Hematopoietic multipotent progenitor cell treated with erythropoietin and hydrocortisone succinate and interleukin-3 and kit ligand, for 6 days (in vitro differentiated cells): ENCODE measurements around the gene ADGRB2.

Experiments
- DNase-seq: peaks from one replicate; pipeline ENCODE4 v3.0.0-alpha.2; 2015

The ADGRB2 gene

DNA sequence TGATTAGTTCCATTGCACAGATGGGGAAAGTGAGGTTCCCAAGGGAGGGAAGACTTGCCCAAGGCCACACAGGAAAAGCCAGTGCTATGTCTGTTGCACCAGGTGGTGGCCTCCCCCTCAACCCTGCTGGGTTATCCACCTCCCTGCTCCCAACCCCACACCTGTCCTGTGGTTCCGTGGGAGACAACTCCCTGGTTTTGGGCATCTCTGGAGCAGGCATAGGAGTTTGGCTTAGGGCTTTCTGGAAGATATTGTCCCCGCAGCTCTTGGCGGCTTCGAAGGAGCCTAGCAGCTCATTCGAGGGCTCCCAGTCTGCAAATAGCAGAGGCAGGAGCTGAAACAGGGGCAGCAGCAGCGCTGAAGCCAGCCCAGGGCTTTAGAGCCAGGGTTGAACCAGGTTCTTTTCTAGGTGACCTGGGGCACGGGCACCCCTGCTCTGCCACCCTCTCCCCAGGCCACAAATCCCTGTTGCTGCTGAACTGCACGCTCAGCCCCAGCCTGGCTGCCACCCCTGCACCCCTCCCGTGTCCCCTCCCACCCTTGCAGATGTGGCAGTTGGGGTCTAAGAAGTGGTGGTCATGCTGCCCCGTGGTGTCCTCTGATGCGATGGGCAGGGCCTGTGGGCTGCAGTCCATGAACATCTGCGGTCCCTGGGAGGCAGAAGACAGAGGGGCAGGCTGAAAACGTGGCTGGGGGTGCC is 29.6 kb upstream of the ADGRB2 start:
- DNase-seq, result no peak

DNA sequence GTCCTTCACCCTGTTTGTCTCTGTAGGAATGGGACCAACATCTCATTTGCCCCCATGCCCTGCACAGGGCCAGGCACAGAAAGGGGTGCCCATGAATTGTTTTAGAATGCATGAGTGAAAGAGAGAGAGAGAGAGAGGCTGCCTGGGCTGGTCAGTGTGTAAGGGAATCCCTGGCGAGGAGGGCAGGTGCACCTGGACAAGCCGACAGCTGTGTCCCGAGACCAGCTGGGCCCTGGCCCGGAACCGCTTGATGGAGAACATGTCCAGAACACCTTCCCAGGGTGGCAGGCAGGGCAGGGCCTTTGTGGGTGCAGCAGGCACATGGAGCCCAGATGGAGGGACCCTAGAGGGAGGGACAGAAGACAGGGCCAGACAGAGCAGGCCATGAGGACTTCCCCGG is 28.9 kb upstream of the ADGRB2 start:
- DNase-seq, result no peak

DNA sequence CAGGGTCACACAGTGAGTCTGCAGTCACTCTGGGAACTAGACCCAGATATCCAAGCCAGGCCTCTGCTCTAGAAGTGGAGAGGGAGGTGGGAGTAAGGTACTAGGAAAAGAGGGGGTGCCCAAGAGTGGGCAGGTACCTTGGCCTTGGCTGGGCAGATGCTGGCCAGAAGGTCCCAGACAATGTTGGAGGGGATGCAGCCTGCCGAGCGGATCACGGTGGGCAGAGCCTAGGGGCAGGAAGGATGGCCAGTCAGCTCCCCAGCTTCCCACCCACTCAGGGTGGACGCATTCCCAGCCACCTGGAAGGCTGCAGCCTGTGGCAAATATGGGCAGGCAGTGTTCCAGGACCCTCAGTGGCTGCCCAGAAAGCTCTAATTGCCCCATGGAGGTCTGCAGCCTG is 28.4 kb upstream of the ADGRB2 start:
- DNase-seq, result no peak

DNA sequence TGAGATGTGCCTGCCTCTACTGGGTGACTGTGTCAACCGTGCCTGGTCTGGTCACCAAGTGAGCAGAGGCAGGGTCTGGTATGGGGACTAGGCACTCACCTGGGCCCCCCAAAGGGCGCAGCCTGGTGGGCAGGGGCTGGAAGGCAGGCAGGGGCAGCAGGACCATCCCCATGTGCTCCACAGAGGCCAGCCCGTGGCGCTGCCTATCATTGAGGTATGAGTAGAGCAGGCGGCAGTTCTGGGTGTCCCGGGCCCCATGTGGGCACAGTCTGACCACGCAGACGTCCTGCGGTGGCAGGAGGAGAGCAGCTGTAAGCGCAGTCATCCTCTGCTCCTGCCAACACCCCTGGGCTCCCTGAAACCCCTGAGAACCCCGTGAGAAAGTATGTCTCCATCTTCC is 28.0 kb upstream of the ADGRB2 start:
- DNase-seq, result no peak

DNA sequence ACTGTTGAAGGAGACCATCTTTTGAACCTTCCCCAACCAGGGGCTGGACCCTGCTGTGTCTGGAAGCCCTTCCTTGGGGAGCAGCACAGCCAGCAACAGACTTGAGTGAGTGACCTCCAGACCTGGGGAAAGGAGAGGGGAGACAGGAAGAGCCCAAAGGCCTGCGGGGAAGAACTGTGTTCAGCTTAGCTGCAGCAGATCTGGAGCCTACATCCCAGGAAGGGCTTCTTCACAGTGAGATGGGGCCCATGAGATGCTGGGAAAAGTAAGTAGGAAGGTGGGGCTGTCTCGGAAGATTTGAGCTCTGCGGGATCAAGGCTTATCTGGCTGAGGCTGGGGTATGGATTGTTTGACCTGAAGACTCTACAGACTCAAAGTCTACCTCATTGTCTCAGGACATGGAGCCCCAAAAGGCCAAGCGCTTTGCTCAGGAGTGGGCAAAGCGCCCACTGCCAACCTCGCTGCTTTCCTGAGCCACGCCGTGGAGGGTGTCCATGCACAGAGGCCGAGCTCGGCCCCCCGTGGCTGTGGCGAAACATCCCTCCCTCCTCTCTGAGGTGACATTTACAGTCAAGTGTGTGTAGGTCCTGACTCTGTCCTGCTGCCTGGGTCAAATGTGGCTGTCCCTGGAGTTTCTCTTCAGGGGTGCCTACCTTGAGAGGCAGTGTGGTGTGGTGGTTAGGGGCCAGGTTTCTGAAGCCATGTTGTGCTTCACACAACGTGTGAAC is 27.2 kb upstream of the ADGRB2 start:
- DNase-seq, result no peak

DNA sequence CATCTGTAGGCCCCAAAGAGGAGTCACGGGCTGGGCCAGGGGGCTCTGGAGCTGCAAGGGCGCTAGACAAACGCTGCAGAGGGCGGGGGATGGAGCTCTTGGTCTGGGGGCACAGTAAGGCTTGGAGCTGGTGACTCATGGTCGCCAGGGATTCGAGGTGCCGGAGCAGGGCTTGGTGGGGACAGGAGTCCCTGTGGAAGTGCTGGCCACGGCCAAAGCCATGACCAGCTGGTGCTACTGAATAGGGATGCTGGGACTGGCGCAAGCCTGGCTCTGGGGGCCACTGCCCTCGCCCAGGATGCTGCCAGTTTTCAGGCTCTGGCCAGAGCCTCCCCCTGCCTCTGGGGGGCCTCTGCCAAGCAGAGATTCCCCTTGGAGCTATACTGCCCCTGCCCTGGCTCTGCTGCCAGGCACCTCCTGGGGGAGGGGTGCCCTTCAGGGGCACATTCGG is 26.5 kb upstream of the ADGRB2 start:
- DNase-seq, result no peak

- no peak for DNase-seq
Measured at GRCh38 chr1:31790140-31790539, 26.0 kb upstream of the ADGRB2 start.

DNA sequence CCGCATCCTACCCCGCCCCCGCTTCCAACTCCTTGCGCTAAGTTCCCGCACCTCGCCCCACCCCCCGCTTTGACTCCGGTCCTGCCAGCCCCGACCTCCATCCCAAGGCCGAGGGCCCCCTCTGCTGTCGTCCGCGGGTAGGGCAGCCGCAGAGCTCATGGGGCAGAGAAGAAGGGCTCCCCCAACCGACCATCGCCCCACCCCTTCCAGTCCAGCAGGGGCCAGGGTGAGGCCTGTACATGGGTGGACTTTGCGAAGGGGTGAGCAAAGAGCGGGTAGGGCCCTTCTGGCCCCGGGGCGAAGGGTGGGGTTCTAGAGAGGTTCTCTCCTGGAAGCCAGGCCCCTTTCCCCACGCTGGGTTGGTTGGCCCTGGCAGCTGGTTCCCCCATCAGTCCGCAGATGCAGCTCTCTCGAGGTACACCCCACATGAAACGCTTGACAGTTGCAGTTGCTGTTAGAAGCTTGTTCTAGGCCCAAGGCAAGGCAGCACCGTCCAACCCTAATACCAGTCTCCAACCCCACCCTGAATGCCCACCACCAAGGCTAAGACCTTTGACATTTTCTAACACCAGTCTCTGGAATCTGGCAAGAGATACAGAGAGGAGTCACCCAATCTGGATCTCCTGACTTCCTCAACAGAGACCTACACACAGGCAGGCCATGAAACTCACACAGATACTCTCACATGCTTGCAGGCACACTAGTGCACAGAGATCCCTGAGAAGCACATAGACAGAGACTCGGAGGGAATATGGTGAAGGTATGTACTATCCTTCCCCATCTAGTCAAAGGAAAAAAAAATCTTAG is 25.3 kb upstream of the ADGRB2 start:
- peak; percentile 92 for DNase-seq

DNA sequence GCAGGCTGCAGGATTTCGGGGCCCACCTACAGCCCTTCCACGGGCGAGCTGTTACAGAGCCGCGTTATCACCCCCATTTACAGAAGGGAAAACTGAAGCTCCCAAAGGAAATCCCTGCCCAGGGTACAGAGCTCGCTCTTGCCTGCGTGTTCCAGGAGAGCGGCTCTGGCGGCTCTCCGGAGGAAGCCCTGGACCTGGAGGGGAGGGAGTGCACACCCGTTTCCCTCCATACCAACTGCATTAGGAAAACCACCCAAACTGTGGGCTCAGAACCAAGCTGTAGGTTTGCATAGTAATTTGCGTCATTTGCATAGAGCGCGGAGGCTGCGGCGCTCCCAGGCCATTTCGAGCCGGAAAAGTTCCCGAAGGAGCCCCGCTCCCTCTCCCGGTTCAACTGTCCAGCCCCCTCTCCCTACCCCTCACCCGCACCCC is 24.7 kb upstream of the ADGRB2 start:
- DNase-seq, result no peak

DNA sequence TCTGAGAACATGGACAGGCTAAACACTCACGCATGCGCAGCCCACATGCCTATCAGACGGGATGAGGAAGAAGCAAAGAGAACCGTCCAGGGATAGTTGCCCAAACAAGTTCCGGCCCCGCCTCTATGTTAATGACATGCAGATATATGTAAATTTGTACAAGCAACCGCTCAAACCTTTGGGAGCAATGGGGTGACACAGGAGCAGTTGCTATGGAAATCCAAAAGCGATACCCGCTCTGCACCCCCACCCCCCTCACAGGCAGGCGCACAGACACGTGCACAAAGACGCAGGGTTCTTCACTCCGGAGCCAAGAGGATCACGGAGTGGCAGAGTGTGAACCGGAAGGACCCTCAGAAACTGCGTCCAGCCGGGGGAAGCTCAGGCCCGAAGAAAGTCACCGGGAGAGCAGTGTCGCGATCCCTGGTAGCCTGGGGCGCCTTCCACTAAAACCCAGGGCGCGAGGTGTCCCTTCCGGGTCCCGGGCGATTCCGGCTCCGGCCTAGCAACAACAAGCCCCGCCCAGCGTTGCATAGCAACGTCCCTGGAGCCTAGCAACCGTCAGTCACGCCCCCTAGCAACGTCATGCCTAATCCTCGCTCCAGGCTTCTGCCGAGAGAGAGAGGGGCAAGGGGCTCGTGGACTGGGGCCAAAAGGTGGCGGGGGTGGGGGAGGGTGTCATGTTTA is 24.1 kb upstream of the ADGRB2 start:
- peak; percentile 96 for DNase-seq

DNA sequence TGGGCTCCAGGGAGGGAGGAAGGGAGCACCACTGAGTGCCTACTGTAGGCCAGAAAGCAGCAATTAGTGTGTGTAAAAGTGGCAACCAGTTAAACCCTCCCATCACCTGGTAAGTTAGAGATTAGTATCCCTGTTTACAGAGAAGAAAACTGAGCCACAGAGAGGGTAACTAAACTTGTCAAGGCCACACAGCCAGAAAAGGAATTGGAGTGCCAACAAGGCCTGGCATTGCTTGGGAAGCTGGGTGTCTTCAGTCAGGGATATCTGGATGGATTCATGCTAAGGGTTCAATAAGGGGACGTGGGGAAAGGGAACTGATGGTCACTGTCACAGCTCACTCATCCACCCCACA is 23.6 kb upstream of the ADGRB2 start:
- no peak for DNase-seq

GRCh38 chr1:31787261-31787660 is 23.1 kb upstream of the ADGRB2 start:
- DNase-seq, result no peak

- no peak for DNase-seq
Measured at GRCh38 chr1:31786366-31787060, 22.4 kb upstream of the ADGRB2 start.

GRCh38 chr1:31785947-31786290 is 21.8 kb upstream of the ADGRB2 start:
- no peak for DNase-seq

DNA sequence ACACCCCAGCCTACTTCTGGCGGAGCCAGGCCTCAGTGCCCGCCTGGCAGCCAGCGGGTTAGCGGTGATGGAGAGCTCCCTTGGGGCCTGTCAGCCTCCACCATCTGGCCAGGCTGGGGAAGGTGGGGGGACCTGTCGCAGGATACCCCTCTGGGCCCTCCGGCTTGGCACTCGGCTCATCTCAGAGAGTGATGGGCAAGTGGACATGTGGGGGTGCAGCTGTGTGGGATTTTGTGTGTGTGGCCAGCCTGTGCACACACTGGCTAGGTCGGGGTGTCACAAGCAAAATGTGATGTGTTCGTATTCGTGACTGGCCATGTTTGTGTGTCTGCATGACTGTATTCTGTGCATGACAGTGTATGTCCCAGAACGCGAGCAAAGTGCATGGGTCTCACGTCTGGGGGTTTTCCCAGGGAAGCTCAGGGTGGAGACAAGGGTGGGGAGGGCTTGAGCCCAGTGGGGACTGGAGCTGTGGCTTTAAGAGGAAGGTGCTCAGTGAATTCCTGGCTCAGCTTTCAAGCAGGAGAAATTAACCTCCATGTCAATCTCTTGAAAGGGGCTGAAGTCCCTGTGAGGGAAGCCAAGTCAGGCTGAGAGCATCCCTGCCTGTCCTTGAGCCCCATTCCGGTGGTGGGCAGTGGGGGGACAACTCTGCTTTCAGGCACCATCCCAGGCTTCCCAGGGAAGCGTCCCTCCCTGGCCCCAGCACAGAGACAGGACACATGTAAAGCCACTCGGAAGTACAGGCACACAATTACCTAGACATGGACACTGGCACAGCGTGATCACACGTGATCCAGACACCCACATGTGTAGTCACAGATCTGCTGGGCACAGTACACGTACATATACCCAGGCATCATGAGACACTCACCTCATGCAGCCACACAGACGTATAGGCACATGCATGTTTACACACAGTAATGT is 21.1 kb upstream of the ADGRB2 start:
- DNase-seq, result no peak

- no peak for DNase-seq
Measured at GRCh38 chr1:31784356-31785019, 20.3 kb upstream of the ADGRB2 start.

DNA sequence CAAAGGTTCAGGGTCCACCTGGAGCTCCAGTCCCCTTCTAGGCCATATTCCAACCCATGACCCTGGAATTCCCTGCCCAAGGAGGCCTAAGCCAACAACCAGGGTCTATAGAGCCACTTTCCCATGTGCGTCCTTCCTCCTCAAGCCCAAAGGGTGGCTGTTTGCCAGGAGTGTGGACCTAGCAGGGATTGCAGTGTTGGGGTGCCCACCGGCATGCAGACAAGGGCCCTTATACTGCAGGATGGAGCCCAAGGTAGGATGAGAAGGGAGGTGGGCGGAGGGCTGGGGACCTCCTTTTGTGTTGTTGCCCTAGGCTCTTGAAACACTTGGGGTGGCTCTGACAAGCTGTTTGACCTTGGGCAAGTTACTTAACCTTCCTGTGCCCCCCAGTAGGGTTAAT is 19.7 kb upstream of the ADGRB2 start:
- DNase-seq, result no peak

DNA sequence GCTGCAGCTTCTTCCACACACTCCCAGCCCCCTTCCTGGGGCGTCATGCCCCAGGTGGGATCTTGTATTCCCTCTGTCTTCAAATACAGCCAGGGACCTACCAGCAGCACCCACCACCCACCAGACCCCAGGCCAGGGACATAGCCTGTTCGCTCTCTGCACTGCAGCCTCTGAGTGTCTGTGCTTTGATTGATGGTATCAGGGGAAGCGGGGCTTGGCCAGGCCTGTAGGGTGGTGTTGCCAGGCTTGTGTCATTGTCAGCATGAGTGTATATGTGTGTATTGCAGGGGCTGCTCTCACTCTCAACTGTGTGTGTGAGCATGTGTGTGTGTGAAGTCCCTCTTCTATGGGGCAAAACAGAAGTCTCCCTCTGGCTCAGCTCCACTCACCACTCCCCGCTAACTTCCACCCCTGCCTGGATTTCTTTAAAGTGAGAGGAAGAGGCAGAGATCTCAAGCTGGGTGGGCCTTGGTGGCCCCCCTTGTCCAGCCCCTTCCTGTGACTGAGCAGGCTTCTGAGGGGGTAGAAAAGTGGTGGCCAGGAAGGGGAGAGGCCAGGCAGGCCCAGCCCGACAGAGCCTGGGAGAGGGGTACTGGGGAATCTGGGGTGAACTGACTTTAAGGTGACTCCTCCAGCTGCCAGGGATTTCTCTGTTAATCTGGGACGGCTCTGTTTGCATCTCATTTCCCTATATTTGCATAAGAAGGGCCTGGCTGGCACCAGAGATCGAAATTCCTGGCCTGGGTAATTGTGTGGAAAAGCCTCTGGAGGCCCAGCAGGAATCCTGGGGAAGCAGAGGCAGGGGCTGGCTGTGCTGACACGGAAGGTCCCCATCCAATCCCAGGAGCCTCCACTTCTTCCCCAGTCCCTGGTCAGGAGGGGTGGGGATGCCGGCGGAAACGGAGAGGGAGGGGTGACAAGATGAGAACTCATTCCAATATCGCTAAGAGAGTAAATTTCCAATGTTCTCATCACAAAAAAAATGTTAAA is 18.6 kb upstream of the ADGRB2 start:
- no peak for DNase-seq

DNA sequence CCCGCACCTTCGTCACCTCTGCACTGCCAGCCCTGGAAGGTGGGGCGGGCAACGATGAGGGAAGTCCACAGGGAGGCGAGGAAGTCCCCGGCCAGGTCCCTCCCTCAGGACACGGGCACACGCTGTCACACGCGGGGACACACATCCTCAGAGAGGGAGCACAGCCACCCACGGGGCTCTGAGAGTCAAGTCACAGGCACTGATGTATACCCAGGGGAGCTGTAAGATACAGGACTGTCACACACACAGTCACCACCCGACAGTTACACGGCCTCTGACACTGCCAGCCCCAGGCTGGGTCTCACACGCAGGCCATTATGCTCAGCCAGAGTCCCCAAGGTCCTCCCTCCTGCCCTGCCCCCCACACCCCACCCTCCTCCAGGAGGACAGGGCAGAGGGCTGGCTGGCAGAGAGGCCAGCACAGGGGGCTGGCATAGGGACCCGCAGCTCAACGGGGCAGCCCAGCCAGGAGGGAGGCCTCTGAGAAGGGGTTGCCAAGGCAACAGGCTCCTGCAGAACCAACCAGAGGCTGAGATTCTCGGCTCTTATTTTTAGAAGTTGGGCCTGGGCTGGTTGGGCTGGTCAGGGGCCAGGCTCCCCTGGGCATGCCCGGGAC is 17.7 kb upstream of the ADGRB2 start:
- no peak for DNase-seq
